ENCODE measurements around the gene RRP8.

The RRP8 gene

GRCh38 chr11:6616596-6617250 is 13.3 kb upstream of the RRP8 start:
- Histone ChIP-seq H3K9me3 (ENCODE audit: control insufficient read depth in 1 of 2, low read length in 2 of 2) (no peaks in the 10 kb centered on the region), H3K9ac (ENCODE audit: low read depth in 1 of 2, low read length in 2 of 2) (no peak overlapping the region), H3K4me3 (ENCODE audit: low read depth in 1 of 2, low read length in 2 of 2) (no peak overlapping the region), H3K27ac (ENCODE audit: low read depth, low read length) (no peak overlapping the region), H3K36me3 (ENCODE audit: control insufficient read depth in 1 of 2, insufficient read depth in 2 of 2, low read length in 2 of 2) (peaks cover 20 to 30% of the 10 kb centered on the region in 2 donors), H3K27me3 (ENCODE audit: control insufficient read depth in 1 of 2, insufficient read depth in 2 of 2, low read length in 2 of 2) (no peaks in the 10 kb centered on the region), H3K4me1 (ENCODE audit: control insufficient read depth in 1 of 2, insufficient read depth in 2 of 2, low read length in 2 of 2) (peaks cover 28 to 29% of the 10 kb centered on the region in 2 donors)

- Histone ChIP-seq H3K36me3 (ENCODE audit: control insufficient read depth in 1 of 2, insufficient read depth in 2 of 2, low read length in 2 of 2) (peaks cover 23 to 34% of the 10 kb centered on the region in 2 donors), H3K9ac (ENCODE audit: low read depth in 1 of 2, low read length in 2 of 2) (no peak overlapping the region), H3K4me3 (ENCODE audit: low read depth in 1 of 2, low read length in 2 of 2) (no peak overlapping the region), H3K27me3 (ENCODE audit: control insufficient read depth in 1 of 2, insufficient read depth in 2 of 2, low read length in 2 of 2) (no peaks in the 10 kb centered on the region), H3K9me3 (ENCODE audit: control insufficient read depth in 1 of 2, low read length in 2 of 2) (no peaks in the 10 kb centered on the region), H3K27ac (ENCODE audit: low read depth, low read length) (no peak overlapping the region), H3K4me1 (ENCODE audit: control insufficient read depth in 1 of 2, insufficient read depth in 2 of 2, low read length in 2 of 2) (peaks cover 33 to 35% of the 10 kb centered on the region in 2 donors)
Measured at GRCh38 chr11:6615882-6616585, 12.6 kb upstream of the RRP8 start.

DNA sequence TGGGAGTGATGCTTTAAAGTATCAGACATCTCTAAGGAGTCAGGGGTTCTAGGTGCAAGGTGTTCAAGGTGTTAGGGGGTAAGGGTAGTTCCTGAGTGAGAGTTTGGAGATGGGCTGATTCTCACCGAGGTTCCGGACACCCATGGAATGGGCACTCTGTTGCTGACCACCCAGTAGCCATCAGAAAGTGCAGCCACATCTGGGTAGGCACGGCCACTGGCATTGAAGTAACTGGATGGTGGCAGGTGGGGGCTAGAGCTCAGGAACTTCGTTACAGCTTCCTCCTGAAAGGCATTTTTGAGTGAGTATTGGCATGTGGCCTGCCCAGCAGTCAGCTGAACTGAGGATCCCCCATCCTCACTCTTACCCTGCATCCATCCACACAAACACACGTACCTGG is 11.6 kb upstream of the RRP8 start:
- H3K4me3 ChIP-seq (ENCODE audit: low read depth in 1 of 2, low read length in 2 of 2) = no peak overlapping the region
- H3K4me1 ChIP-seq (ENCODE audit: control insufficient read depth in 1 of 2, insufficient read depth in 2 of 2, low read length in 2 of 2) = peaks cover 38 to 42% of the 10 kb centered on the region in 2 donors
- H3K9ac ChIP-seq (ENCODE audit: low read depth in 1 of 2, low read length in 2 of 2) = no peak overlapping the region
- H3K27me3 ChIP-seq (ENCODE audit: control insufficient read depth in 1 of 2, insufficient read depth in 2 of 2, low read length in 2 of 2) = no peaks in the 10 kb centered on the region
- no peaks in the 10 kb centered on the region for H3K9me3 ChIP-seq (ENCODE audit: control insufficient read depth in 1 of 2, low read length in 2 of 2)
- H3K36me3 ChIP-seq (ENCODE audit: control insufficient read depth in 1 of 2, insufficient read depth in 2 of 2, low read length in 2 of 2) = peaks cover 32 to 43% of the 10 kb centered on the region in 2 donors
- no peak overlapping the region for H3K27ac ChIP-seq (ENCODE audit: low read depth, low read length)

- Histone ChIP-seq H3K9me3 (ENCODE audit: control insufficient read depth in 1 of 2, low read length in 2 of 2) (no peaks in the 10 kb centered on the region), H3K4me1 (ENCODE audit: control insufficient read depth in 1 of 2, insufficient read depth in 2 of 2, low read length in 2 of 2) (peaks cover 35 to 42% of the 10 kb centered on the region in 2 donors), H3K27me3 (ENCODE audit: control insufficient read depth in 1 of 2, insufficient read depth in 2 of 2, low read length in 2 of 2) (no peaks in the 10 kb centered on the region), H3K36me3 (ENCODE audit: control insufficient read depth in 1 of 2, insufficient read depth in 2 of 2, low read length in 2 of 2) (peaks cover 38 to 49% of the 10 kb centered on the region in 2 donors), H3K9ac (ENCODE audit: low read depth in 1 of 2, low read length in 2 of 2) (no peak overlapping the region), H3K27ac (ENCODE audit: low read depth, low read length) (no peak overlapping the region), H3K4me3 (ENCODE audit: low read depth in 1 of 2, low read length in 2 of 2) (no peak overlapping the region)
Measured at GRCh38 chr11:6614446-6614845, 11.0 kb upstream of the RRP8 start.

DNA sequence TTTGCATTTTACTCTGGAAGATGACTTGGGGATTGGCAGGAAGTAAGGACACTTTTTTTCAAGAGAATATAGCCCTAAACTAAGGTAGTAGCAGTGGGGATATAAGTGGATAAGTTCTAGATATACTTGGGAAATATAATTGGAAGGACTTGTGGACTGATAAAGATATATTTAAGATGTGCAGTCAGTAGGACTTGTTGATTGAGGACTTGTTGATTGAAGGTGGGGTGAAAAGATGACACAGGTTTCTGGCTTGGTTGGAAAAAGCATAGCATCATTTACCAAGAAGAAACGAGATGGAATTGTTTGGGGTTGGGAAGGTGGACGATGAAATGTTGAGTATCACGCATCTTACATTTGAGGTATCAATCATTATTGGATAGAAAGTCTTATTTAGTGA is 10.1 kb upstream of the RRP8 start:
- Histone ChIP-seq H3K4me3 (ENCODE audit: low read depth in 1 of 2, low read length in 2 of 2) (peak overlapping the region in 1 of 2 donors; percentile 88), H3K4me1 (ENCODE audit: control insufficient read depth in 1 of 2, insufficient read depth in 2 of 2, low read length in 2 of 2) (peaks cover 35 to 44% of the 10 kb centered on the region in 2 donors), H3K27ac (ENCODE audit: low read depth, low read length) (peak overlapping the region; percentile 99), H3K27me3 (ENCODE audit: control insufficient read depth in 1 of 2, insufficient read depth in 2 of 2, low read length in 2 of 2) (no peaks in the 10 kb centered on the region), H3K9me3 (ENCODE audit: control insufficient read depth in 1 of 2, low read length in 2 of 2) (no peaks in the 10 kb centered on the region), H3K36me3 (ENCODE audit: control insufficient read depth in 1 of 2, insufficient read depth in 2 of 2, low read length in 2 of 2) (peaks cover 47 to 59% of the 10 kb centered on the region in 2 donors), H3K9ac (ENCODE audit: low read depth in 1 of 2, low read length in 2 of 2) (peak overlapping the region in 1 of 2 donors; percentile 98)

DNA sequence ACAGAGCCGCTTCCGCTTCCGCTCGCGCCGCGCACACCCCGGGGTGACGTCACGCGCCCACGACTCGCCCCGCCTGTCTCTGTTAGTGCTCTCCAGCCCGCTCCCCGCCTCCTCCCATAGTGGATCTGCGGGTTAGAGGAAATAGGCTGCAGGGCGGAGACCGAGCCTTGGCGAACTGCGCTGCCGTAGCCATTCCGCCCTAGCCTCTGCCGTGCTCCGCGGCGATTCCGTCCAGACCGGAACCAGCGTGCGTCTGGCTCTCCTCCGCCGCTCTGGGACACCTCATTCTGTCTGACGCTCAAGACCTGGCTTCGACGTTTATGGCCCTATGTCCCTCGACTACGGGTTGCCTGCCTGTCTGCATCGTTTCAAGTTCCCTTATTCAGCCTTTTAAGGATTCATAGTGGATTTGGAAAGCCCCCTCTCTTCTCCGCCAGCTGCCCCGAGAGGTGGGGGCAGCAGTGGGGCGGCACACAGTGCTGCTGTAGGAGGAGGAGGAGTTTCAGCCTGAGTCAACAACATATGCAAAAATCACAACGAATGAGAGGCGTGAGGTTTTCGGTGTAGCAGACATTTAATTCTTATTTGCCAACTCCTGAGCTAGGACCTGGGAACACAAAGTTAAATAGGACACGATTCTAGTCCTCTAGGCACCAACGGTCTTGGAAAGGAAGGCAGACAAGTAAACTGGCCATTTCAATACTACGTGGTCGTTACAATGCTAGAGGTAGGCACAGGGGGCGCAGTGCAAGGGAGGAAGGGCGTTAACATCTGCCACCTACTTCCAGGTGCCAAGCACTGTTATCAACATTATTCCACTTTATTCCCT is 9.0 kb upstream of the RRP8 start, which contains the start of gene TAF10:
Gene TAF10 (minus strand): TSS at position 4 of the 829 bp plus-strand sequence. CDS start 27 bp downstream, outside the sequence.
- H3K27ac ChIP-seq (ENCODE audit: low read depth, low read length) = peak within 1 kb of the TSS; percentile 99
- peak within 1 kb of the TSS; percentile 98 to 100 for H3K9ac ChIP-seq (ENCODE audit: low read depth in 1 of 2, low read length in 2 of 2)
- H3K4me3 ChIP-seq (ENCODE audit: low read depth in 1 of 2, low read length in 2 of 2) = peak within 1 kb of the TSS; percentile 87 to 88
- peaks cover 34 to 44% of the 10 kb centered on the region in 2 donors for H3K4me1 ChIP-seq (ENCODE audit: control insufficient read depth in 1 of 2, insufficient read depth in 2 of 2, low read length in 2 of 2)
- H3K36me3 ChIP-seq (ENCODE audit: control insufficient read depth in 1 of 2, insufficient read depth in 2 of 2, low read length in 2 of 2) = peaks cover 55 to 68% of the 10 kb centered on the region in 2 donors
- H3K9me3 ChIP-seq (ENCODE audit: control insufficient read depth in 1 of 2, low read length in 2 of 2) = no peaks in the 10 kb centered on the region
- no peaks in the 10 kb centered on the region for H3K27me3 ChIP-seq (ENCODE audit: control insufficient read depth in 1 of 2, insufficient read depth in 2 of 2, low read length in 2 of 2)

- H3K4me3 ChIP-seq (ENCODE audit: low read depth in 1 of 2, low read length in 2 of 2) = peak overlapping the region; percentile 87
- peak overlapping the region; percentile 85 for H3K27ac ChIP-seq (ENCODE audit: low read depth, low read length)
- peaks cover 34 to 46% of the 10 kb centered on the region in 2 donors for H3K4me1 ChIP-seq (ENCODE audit: control insufficient read depth in 1 of 2, insufficient read depth in 2 of 2, low read length in 2 of 2)
- H3K9me3 ChIP-seq (ENCODE audit: control insufficient read depth in 1 of 2, low read length in 2 of 2) = no peaks in the 10 kb centered on the region
- peaks cover 55 to 66% of the 10 kb centered on the region in 2 donors for H3K36me3 ChIP-seq (ENCODE audit: control insufficient read depth in 1 of 2, insufficient read depth in 2 of 2, low read length in 2 of 2)
- no peaks in the 10 kb centered on the region for H3K27me3 ChIP-seq (ENCODE audit: control insufficient read depth in 1 of 2, insufficient read depth in 2 of 2, low read length in 2 of 2)
- peak overlapping the region; percentile 86 to 87 for H3K9ac ChIP-seq (ENCODE audit: low read depth in 1 of 2, low read length in 2 of 2)
Measured at GRCh38 chr11:6611963-6612212, 8.5 kb upstream of the RRP8 start.

DNA sequence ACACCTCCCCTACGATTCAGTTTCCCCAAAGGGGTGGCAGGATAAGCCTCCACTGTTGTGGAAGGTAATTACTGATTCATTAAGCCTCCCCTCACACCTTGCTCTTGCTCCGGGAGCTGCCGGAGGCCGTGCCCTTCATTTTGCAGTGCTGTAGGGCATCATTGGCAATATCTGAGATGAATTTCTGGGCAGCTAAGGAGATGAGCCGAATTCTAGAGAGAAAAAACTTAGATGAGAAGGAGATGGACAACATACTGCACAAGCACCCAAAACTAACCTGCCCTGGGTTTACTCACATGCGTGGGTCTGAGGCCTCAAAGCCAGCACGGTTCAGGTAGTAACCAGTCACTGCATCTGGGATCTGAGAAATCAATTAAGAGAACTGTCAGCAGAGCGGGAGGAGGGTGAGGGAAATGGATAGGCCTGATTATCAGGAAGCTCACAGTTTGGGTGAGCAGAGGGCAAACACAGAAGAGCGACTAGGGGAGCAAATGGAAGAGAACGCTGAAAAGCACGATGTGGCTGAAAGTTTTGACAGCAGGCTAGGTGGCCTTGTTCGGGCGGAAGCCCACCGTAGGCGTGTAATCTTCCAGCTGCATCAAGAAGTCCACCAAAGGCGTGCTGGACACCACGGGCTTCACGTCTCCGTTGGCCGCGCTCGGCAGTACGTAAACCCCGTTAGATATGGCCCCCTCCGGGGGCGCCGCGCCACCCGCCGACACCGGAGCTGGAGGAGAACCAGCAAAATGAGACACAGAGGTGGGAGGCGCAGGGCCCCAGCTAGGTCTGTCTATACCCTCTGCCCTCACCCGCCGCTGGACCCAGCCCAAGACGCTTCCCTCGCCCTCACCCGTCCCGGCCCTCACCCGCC is 7.9 kb upstream of the RRP8 start:
- Histone ChIP-seq H3K27ac (ENCODE audit: low read depth, low read length) (peak overlapping the region; percentile 85), H3K9me3 (ENCODE audit: control insufficient read depth in 1 of 2, low read length in 2 of 2) (no peaks in the 10 kb centered on the region), H3K36me3 (ENCODE audit: control insufficient read depth in 1 of 2, insufficient read depth in 2 of 2, low read length in 2 of 2) (peaks cover 55 to 60% of the 10 kb centered on the region in 2 donors), H3K4me3 (ENCODE audit: low read depth in 1 of 2, low read length in 2 of 2) (peak overlapping the region; percentile 87), H3K27me3 (ENCODE audit: control insufficient read depth in 1 of 2, insufficient read depth in 2 of 2, low read length in 2 of 2) (no peaks in the 10 kb centered on the region), H3K4me1 (ENCODE audit: control insufficient read depth in 1 of 2, insufficient read depth in 2 of 2, low read length in 2 of 2) (peaks cover 40 to 52% of the 10 kb centered on the region in 2 donors), H3K9ac (ENCODE audit: low read depth in 1 of 2, low read length in 2 of 2) (peak overlapping the region; percentile 86 to 87)

DNA sequence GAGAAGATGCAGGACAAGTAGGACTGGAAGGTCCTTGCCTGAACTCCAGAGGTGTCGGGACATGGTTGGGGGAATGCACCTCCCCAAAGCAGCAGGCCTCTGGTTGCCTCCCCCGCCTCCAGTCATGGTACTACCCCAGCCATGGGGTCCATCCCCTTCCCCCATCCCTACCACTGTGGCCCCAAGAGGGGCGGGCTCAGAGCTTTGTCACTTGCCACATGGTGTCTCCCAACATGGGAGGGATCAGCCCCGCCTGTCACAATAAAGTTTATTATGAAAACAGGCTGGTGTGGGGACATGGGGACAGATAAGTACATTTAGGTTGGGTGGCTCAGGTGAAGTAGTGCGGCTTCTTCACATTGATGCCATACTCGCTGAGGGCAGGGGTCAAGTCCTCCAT is 7.2 kb upstream of the RRP8 start:
- peaks cover 51 to 53% of the 10 kb centered on the region in 2 donors for H3K36me3 ChIP-seq (ENCODE audit: control insufficient read depth in 1 of 2, insufficient read depth in 2 of 2, low read length in 2 of 2)
- H3K27me3 ChIP-seq (ENCODE audit: control insufficient read depth in 1 of 2, insufficient read depth in 2 of 2, low read length in 2 of 2) = no peaks in the 10 kb centered on the region
- H3K4me3 ChIP-seq (ENCODE audit: low read depth in 1 of 2, low read length in 2 of 2) = peak overlapping the region; percentile 87
- peak overlapping the region; percentile 86 to 87 for H3K9ac ChIP-seq (ENCODE audit: low read depth in 1 of 2, low read length in 2 of 2)
- peaks cover 43 to 59% of the 10 kb centered on the region in 2 donors for H3K4me1 ChIP-seq (ENCODE audit: control insufficient read depth in 1 of 2, insufficient read depth in 2 of 2, low read length in 2 of 2)
- no peaks in the 10 kb centered on the region for H3K9me3 ChIP-seq (ENCODE audit: control insufficient read depth in 1 of 2, low read length in 2 of 2)
- H3K27ac ChIP-seq (ENCODE audit: low read depth, low read length) = peak overlapping the region; percentile 85
